ENCODE results near the gene JMJD7. TPM values are rescaled to one million over a fixed set of nuclear protein-coding genes. Genes with fewer than 3 reads are reported as not detected.

JMJD7 gene
- total and polyA plus RNA-seq, 8 donors = 6.5 to 16.8 (median 10.5) TPM

GRCh38 chr15:41866872-41867579 lies 39.1 kb downstream of the JMJD7 start:
- no peak for FAIRE-seq

DNA sequence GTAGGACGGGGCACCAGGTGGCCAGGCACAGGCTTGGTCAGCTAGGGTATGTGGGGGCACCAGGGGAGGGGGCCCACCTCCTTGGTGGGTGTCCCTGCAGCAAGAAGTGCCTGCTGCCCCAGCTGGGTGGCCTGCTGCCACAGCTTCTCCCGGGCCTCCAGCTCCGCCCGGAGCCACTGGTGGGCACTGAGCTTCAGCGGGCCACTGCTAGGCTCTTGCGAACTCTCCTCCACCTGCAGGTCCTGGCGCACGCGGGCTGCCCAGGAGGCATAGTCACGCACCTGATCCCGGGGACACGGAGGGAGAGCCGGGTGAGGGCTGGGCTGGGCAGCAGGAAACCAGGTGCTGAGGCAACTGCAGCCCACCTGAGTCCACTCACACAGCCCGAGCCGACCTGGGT lies 40.4 kb downstream of the JMJD7 start:
- no peak overlapping the region for H3K4me3 ChIP-seq
- H3K36me3 ChIP-seq = no peaks in the 10 kb centered on the region
- intact Hi-C loops (cut with DNase I) = loop anchor here in 1 of 3 donors (5.0 kb wide), 1 partner anchor 36 kb away; no protein-coding TSS in a partner anchor
- no peaks in the 10 kb centered on the region for H3K4me1 ChIP-seq
- H3K27ac ChIP-seq = no peak overlapping the region
- 92 to 94% methylated on average over 15 of the region's 15 CpGs for WGBS, 2 donors
- H3K9me3 ChIP-seq = no peaks in the 10 kb centered on the region
- H3K27me3 ChIP-seq = no peaks in the 10 kb centered on the region
- DNase-seq = peak in 1 of 6 donors; percentile 55
- TF ChIP-seq, protein P1, sequence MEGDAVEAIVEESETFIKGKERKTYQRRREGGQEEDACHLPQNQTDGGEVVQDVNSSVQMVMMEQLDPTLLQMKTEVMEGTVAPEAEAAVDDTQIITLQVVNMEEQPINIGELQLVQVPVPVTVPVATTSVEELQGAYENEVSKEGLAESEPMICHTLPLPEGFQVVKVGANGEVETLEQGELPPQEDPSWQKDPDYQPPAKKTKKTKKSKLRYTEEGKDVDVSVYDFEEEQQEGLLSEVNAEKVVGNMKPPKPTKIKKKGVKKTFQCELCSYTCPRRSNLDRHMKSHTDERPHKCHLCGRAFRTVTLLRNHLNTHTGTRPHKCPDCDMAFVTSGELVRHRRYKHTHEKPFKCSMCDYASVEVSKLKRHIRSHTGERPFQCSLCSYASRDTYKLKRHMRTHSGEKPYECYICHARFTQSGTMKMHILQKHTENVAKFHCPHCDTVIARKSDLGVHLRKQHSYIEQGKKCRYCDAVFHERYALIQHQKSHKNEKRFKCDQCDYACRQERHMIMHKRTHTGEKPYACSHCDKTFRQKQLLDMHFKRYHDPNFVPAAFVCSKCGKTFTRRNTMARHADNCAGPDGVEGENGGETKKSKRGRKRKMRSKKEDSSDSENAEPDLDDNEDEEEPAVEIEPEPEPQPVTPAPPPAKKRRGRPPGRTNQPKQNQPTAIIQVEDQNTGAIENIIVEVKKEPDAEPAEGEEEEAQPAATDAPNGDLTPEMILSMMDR (IDR thresholded peaks at IDR 0.05) = no peak
- FAIRE-seq = no peak
- no peak for ATAC-seq

More at GRCh38 chr15:41866872-41867579, 39.1 kb downstream of the JMJD7 start:
- TF ChIP-seq, protein P1 (IDR thresholded peaks at IDR 0.05) = no peak
- H3K4me1 ChIP-seq = no peaks in the 10 kb centered on the region
- intact Hi-C loops (cut with DNase I) = loop anchor here in 1 of 3 donors (5.0 kb wide), 1 partner anchor 35 kb away; no protein-coding TSS in a partner anchor
- no peaks in the 10 kb centered on the region for H3K9me3 ChIP-seq
- DNase-seq = peak in 1 of 6 donors; percentile 47
- no peak overlapping the region for H3K4me3 ChIP-seq
- H3K27me3 ChIP-seq = no peaks in the 10 kb centered on the region
- H3K36me3 ChIP-seq = no peaks in the 10 kb centered on the region
- ATAC-seq = no peak
- H3K27ac ChIP-seq = no peak overlapping the region
- 90 to 93% methylated on average over 24 to 25 of the region's 25 CpGs for WGBS, 2 donors

GRCh38 chr15:41869770-41870688 lies 42.1 kb downstream of the JMJD7 start:
- intact Hi-C loops (cut with DNase I) = loop anchor here in 1 of 3 donors (5.0 kb wide), 1 partner anchor 38 kb away; no protein-coding TSS in a partner anchor
- ATAC-seq = no peak
- TF ChIP-seq, protein P1 (IDR thresholded peaks at IDR 0.05) = no peak
- Histone ChIP-seq H3K36me3 (no peaks in the 10 kb centered on the region), H3K4me1 (no peaks in the 10 kb centered on the region), H3K4me3 (no peak overlapping the region), H3K27me3 (no peaks in the 10 kb centered on the region), H3K27ac (no peak overlapping the region), H3K9me3 (no peaks in the 10 kb centered on the region)
- DNase-seq = peak in 1 of 6 donors; percentile 54
- WGBS, 2 donors = 89 to 90% methylated on average over 42 of the region's 42 CpGs
- no peak for FAIRE-seq

DNA sequence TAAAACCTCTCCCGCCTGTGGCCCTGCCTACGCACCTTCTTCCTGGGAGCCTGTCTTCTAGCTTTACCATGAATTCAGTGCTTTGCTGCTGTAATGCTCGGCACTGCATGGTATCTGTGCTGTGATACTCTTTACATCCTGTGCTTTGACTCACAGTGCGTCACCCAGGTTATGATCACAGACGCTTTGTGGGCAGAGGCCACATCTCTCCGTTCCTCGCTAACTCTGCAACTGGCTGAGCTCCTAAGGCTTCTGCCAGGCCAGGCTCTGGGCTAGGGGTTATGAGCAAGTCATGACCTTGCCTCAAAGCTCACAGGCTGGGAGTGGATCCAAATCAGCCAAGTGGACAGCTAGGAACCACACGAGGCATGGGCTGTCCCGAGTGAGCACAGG lies 42.8 kb downstream of the JMJD7 start:
- intact Hi-C loops (cut with DNase I) = no loop called here

More for the DNA sequence above, 42.8 kb downstream of the JMJD7 start:
- ATAC-seq (peak in 1 of 4 donors; percentile 10), FAIRE-seq (no peak), DNase-seq (no peak)
- Histone ChIP-seq H3K27ac (no peak overlapping the region), H3K9me3 (no peaks in the 10 kb centered on the region), H3K4me1 (no peaks in the 10 kb centered on the region), H3K36me3 (no peaks in the 10 kb centered on the region), H3K4me3 (no peak overlapping the region), H3K27me3 (no peaks in the 10 kb centered on the region)
- TF ChIP-seq, protein P1 (IDR thresholded peaks at IDR 0.05) = no peak
- 82 to 83% methylated on average over 9 of the region's 9 CpGs for WGBS, 2 donors

Data from pancreas (tissue), 10 donors.